CD4-positive, alpha-beta memory T cell (primary cell): ENCODE measurements around the gene XBP1. TPM values are rescaled to one million over a fixed set of nuclear protein-coding genes. Genes with fewer than 3 reads are reported as not detected.
"Not testable (repeated sequence)": the region's sequence is repeated elsewhere in the genome, so short reads cannot be mapped to it uniquely, and the experiment has no call there.

Source experiments
- CTCF ChIA-PET: fragments of 350-600 bp; sonication (Branson Sonifier 250); formaldehyde crosslinking; loops from one replicate; lab custom pipeline; 2021; ENCODE audit warnings: inconsistent platforms; ENCODE audit not compliant: partially characterized antibody; lab: Charles Lee
- POLR2A ChIA-PET: fragments of 350-600 bp; sonication (Branson Sonifier 250); formaldehyde crosslinking; loops from one replicate; lab custom pipeline; 2021; ENCODE audit not compliant: partially characterized antibody; lab: Charles Lee
- DNase-seq, 5 donors: peaks; one replicate each; pipeline versions ENCODE4 v3.0.0 to v3.0.0-alpha.2; 2020 to 2022; ENCODE audit warnings: mixed read lengths in 1 of 5
- H3K27ac ChIP-seq: one replicate; pipeline ENCODE4 v1.7.0; 2013; ENCODE audit warnings: low read depth, low read length
- H3K27me3 ChIP-seq: 2 replicates; pipeline ENCODE4 v1.7.0; 2013; ENCODE audit warnings: mild to moderate bottlenecking, low read length, moderate library complexity; ENCODE audit not compliant: insufficient read depth
- H3K36me3 ChIP-seq: 2 replicates; pipeline ENCODE4 v1.7.0; 2013; ENCODE audit warnings: mild to moderate bottlenecking, low read length, moderate library complexity; ENCODE audit not compliant: insufficient read depth
- H3K4me1 ChIP-seq: 2 replicates; pipeline ENCODE4 v1.7.0; 2013; ENCODE audit warnings: mild to moderate bottlenecking, low read length, moderate library complexity; ENCODE audit not compliant: insufficient read depth
- H3K4me3 ChIP-seq, 2 donors: one replicate each; pipeline ENCODE4 v1.7.0; 2013; ENCODE audit warnings: low read length in 2 of 2, mild to moderate bottlenecking in 1 of 2
- H3K9me3 ChIP-seq, 2 donors: one replicate each; pipeline ENCODE4 v1.7.0; 2013; ENCODE audit warnings: low read length in 2 of 2, control low read depth in 1 of 2; ENCODE audit not compliant: control insufficient read depth in 1 of 2
- H3K27ac Mint-ChIP-seq, 7 donors: one replicate each; pipeline ENCODE4 v1.8.0; 2020 to 2021; ENCODE audit warnings: mixed read lengths in 7 of 7, mild to moderate bottlenecking in 6 of 7, inconsistent platforms in 3 of 7, moderate library complexity in 3 of 7
- H3K27me3 Mint-ChIP-seq, 2 donors: one replicate each; pipeline ENCODE4 v1.8.0; 2020 to 2021; ENCODE audit warnings: mixed read lengths in 2 of 2
- H3K36me3 Mint-ChIP-seq, 2 donors: one replicate each; pipeline ENCODE4 v1.8.0; 2020 to 2021; ENCODE audit warnings: mixed read lengths in 2 of 2, inconsistent platforms in 1 of 2, mild to moderate bottlenecking in 1 of 2
- H3K4me1 Mint-ChIP-seq, 4 donors: one replicate each; pipeline ENCODE4 v1.8.0; 2020 to 2021; ENCODE audit warnings: mixed read lengths in 4 of 4, mild to moderate bottlenecking in 1 of 4
- H3K4me3 Mint-ChIP-seq, 8 donors: one replicate each; pipeline ENCODE4 v1.8.0; 2020 to 2021; ENCODE audit warnings: mixed read lengths in 8 of 8, mild to moderate bottlenecking in 7 of 8, moderate library complexity in 6 of 8, inconsistent platforms in 3 of 8
- H3K9me3 Mint-ChIP-seq, 8 donors: one replicate each; pipeline ENCODE4 v1.8.0; 2020 to 2021; ENCODE audit warnings: mixed read lengths in 8 of 8, mild to moderate bottlenecking in 5 of 8, inconsistent platforms in 3 of 8, moderate library complexity in 1 of 8
- intact Hi-C: fragments of 100-400 bp; cut with micrococcal nuclease; formaldehyde crosslinking; loops from one replicate; pipeline ENCODE4 v1.15.1; 2023
- polyA plus RNA-seq, 2 donors: library from polyadenylated mRNA; unstranded; fragments of 300-500 nt; fragmentation: Illumina TruSeq; gene quantifications; one replicate each; pipeline ENCODE4 v1.2.3, GENCODE V29; 2021
- total RNA-seq, 2 experiments: library from RNA; stranded (reverse); gene quantifications; one replicate each; pipeline ENCODE4 v1.2.3, GENCODE V29; 2021

XBP1 gene
- total and polyA plus RNA-seq, 4 experiments from 2014 or later, result 154 to 533 (median 240) TPM

DNA sequence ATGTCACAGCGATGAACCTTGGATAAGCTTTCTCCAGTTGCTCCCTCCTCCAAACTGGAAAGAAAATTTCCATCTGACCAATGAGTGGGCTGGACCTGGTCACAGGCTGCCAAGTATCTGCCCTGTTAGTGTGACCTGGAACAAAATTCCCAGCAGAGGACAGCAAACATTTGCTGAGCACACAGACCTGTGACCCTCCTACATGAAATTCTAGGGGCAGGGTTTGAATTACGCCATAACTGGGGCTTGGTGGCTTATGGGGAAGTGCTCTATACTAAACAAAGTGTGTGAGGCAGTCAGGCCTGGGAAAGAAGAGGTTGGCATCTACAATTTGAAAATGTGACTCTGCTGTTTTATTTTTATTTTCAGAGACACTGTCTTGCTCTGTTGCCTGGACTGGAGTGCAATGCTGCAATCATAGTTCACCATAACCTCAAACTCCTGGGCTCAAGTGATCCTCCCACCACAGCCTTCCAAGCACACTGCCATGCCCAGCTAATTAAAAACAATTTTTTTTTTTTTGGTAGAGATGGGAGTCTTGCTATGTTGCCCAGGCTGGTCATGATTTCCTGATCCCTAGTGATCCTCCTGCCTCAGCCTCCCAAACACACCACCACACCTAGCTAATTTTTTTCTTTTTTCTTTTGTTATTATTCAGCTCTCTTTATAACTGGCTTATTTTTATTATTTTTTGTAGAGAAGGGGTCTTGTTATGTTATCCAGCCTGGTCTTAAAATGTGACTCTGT is 13.6 kb upstream of the XBP1 start:
- peak overlapping the region; percentile 57 to 94 (median 83) for H3K27ac Mint-ChIP-seq
- peaks cover 0 to 2% (median 0%) of the 10 kb centered on the region in 8 donors for H3K9me3 Mint-ChIP-seq
- peaks cover 19 to 24% of the 10 kb centered on the region in 2 donors for H3K36me3 Mint-ChIP-seq
- Histone ChIP-seq H3K4me1 (peaks cover 77% of the 10 kb centered on the region), H3K4me3 (no peak overlapping the region), H3K9me3 (no peaks in the 10 kb centered on the region), H3K27ac (no peak overlapping the region), H3K27me3 (no peaks in the 10 kb centered on the region), H3K36me3 (no peaks in the 10 kb centered on the region)
- CTCF ChIA-PET, result interaction anchor here (1.3 to 5.7 kb wide), 5 partner anchors 15 to 213 kb away, joined by 4 to 39 read pairs (median 5); no protein-coding TSS in a partner anchor
- H3K27me3 Mint-ChIP-seq, result no peaks in the 10 kb centered on the region
- intact Hi-C loops, result loop anchor here (5.0 to 10.0 kb wide), 2 partner anchors 42 to 899 kb away; partner anchors contain the start of genes CCDC117 and PITPNB
- peak overlapping the region in 5 of 8 donors; percentile 8 to 72 (median 35) for H3K4me3 Mint-ChIP-seq
- peaks cover 49 to 89% (median 72%) of the 10 kb centered on the region in 4 donors for H3K4me1 Mint-ChIP-seq
- DNase-seq, result no peak
- POLR2A ChIA-PET, result interaction anchor here (0.8 to 14.5 kb wide), 3 partner anchors 14 to 22 kb away, joined by 4 to 236 read pairs (median 26); partner anchors contain the start of gene XBP1

DNA sequence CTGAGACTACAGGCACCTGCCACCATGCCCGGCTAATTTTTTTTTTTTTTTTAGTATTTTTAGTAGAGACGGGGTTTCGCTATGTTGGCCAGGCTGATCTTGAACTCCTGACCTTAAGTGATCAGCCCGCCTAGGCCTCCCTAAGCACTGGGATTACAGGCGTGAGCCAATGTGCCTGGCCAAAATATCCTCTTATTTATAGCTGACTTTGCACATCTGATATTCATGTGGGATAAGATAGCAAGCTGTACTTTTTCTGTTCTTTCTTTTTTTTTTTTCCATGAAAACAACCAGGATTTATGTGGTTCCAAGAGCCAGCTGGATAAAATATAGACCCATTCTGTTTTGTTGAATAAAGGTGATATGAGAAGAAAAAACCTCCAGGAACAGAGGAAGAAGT is 12.1 kb upstream of the XBP1 start:
- Mint-ChIP-seq H3K9me3 (no peaks in the 10 kb centered on the region), H3K27ac (peak overlapping the region; percentile 83 to 94 (median 90)), H3K4me3 (peak overlapping the region; percentile 72 to 88 (median 86)), H3K27me3 (no peaks in the 10 kb centered on the region), H3K36me3 (peaks cover 23 to 29% of the 10 kb centered on the region in 2 donors), H3K4me1 (peaks cover 46 to 87% (median 68%) of the 10 kb centered on the region in 4 donors)
- no peak for DNase-seq
- POLR2A ChIA-PET, result interaction anchor here (0.7 to 14.5 kb wide), 9 partner anchors 8 to 937 kb away, joined by 3 to 236 read pairs (median 6); partner anchors contain the start of genes CHEK2, HSCB, XBP1 and ZNRF3
- intact Hi-C loops, result loop anchor here (5.0 to 10.0 kb wide), 2 partner anchors 40 to 898 kb away; partner anchors contain the start of genes CCDC117 and PITPNB
- H3K9me3 ChIP-seq, result no peaks in the 10 kb centered on the region
- CTCF ChIA-PET, result interaction anchor here (1.0 to 5.7 kb wide), 8 partner anchors 9 to 40 kb away, joined by 3 to 39 read pairs (median 4); partner anchors contain the start of genes CCDC117 and XBP1
- H3K36me3 ChIP-seq, result no peaks in the 10 kb centered on the region
- H3K4me3 ChIP-seq, result no peak overlapping the region
- H3K27ac ChIP-seq, result peak overlapping the region; percentile 31
- no peaks in the 10 kb centered on the region for H3K27me3 ChIP-seq
- H3K4me1 ChIP-seq, result peaks cover 77% of the 10 kb centered on the region

DNA sequence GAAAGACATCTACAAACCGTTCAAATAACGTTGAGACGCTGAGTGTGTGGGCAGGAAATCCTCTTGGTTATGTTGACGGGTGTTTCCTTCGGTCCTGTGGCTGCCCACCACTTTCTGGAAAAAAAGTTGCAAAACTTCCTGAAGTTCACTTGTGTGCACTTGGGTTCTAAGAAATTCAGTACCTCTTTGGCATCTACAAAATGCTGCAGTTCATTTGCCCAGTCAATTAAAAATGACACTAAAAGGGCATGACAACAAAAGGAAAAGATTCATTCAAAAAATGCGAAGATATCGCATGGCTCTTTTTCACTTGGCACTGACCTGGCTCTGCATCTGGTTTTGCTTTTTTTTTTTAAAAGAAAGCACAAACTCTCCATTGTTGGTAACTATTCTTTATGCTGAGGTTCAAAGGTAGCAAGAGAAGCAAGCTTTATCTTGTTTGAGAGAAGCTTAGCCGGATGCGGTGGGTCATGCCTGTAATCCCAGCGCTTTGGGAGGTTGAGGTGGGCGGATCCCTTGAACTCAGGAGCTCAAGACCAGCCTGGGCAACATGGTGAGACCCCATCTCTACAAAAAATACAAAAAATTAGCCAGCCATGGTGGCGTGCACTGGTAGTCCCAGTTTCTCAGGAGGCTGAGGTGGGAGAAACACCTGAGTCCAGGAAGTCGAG is 10.6 kb upstream of the XBP1 start:
- POLR2A ChIA-PET, result interaction anchor here (0.6 to 14.5 kb wide), 10 partner anchors 11 to 70 kb away, joined by 3 to 236 read pairs (median 5); partner anchors contain the start of genes CCDC117, CHEK2, HSCB and XBP1
- peaks cover 77% of the 10 kb centered on the region for H3K4me1 ChIP-seq
- no peaks in the 10 kb centered on the region for H3K36me3 ChIP-seq
- Mint-ChIP-seq H3K4me3 (peak overlapping the region; percentile 72 to 88 (median 86)), H3K27ac (peak overlapping the region; percentile 83 to 94 (median 90)), H3K27me3 (no peaks in the 10 kb centered on the region), H3K4me1 (peaks cover 46 to 94% (median 70%) of the 10 kb centered on the region in 4 donors), H3K36me3 (peaks cover 24 to 29% of the 10 kb centered on the region in 2 donors), H3K9me3 (no peaks in the 10 kb centered on the region)
- peak overlapping the region; percentile 31 for H3K27ac ChIP-seq
- intact Hi-C loops, result loop anchor here (1.0 to 10.0 kb wide), 4 partner anchors 11 to 896 kb away; partner anchors contain the start of genes CCDC117, PITPNB and XBP1
- no peaks in the 10 kb centered on the region for H3K27me3 ChIP-seq
- H3K4me3 ChIP-seq, result peak overlapping the region in 1 of 2 donors; percentile 29
- H3K9me3 ChIP-seq, result no peaks in the 10 kb centered on the region
- DNase-seq, result peak; percentile 49 to 63 (median 60)
- CTCF ChIA-PET, result interaction anchor here (0.6 to 5.7 kb wide), 9 partner anchors 9 to 67 kb away, joined by 3 to 39 read pairs (median 3); partner anchors contain the start of genes CCDC117 and XBP1

DNA sequence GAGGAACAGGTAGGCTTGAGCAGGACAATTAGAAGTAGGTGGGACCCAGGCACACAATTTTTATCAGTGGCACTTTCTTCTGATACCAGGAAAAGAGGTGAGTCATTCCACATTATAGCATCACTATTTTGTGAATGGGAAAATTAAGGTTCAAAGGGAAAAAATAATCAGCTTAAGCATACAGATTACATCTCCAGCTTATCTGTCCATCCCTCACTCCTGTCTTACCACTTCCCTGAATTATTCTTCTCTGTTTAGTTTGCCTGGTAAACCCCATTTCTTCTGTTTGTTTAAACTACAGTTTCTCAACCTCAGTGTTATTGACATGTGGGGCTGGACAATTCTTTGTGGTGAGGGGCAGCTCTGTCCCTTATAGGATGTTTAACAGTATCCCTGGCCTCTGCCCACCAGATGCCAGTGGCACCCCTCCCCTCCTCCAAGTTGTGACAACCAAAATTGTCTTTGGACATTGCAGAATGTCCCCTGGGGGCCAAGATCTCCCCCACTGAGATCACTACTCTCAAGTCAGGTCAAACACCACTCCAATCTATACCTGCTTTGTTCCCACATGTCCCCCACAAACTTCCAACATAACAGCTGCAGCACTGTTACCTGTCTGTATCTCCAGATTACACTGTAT is 8.5 kb upstream of the XBP1 start:
- Histone ChIP-seq H3K9me3 (no peaks in the 10 kb centered on the region), H3K27ac (no peak overlapping the region), H3K36me3 (no peaks in the 10 kb centered on the region), H3K27me3 (no peaks in the 10 kb centered on the region), H3K4me3 (no peak overlapping the region), H3K4me1 (peaks cover 60% of the 10 kb centered on the region)
- CTCF ChIA-PET, result interaction anchor here (0.9 to 2.8 kb wide), 3 partner anchors 10 to 20 kb away, joined by 3 to 15 read pairs (median 3); no protein-coding TSS in a partner anchor
- Mint-ChIP-seq H3K4me3 (peak overlapping the region in 5 of 8 donors; percentile 4 to 48 (median 6)), H3K4me1 (peaks cover 39 to 85% (median 61%) of the 10 kb centered on the region in 4 donors), H3K27me3 (no peaks in the 10 kb centered on the region), H3K27ac (peak overlapping the region; percentile 43 to 86 (median 58)), H3K9me3 (no peaks in the 10 kb centered on the region), H3K36me3 (peaks cover 17 to 21% of the 10 kb centered on the region in 2 donors)
- intact Hi-C loops, result no loop called here
- no peak for DNase-seq
- POLR2A ChIA-PET, result interaction anchor here (1.2 to 14.5 kb wide), 2 partner anchors 9 to 36 kb away, joined by 3 to 236 read pairs; partner anchors contain the start of genes CCDC117 and XBP1

DNA sequence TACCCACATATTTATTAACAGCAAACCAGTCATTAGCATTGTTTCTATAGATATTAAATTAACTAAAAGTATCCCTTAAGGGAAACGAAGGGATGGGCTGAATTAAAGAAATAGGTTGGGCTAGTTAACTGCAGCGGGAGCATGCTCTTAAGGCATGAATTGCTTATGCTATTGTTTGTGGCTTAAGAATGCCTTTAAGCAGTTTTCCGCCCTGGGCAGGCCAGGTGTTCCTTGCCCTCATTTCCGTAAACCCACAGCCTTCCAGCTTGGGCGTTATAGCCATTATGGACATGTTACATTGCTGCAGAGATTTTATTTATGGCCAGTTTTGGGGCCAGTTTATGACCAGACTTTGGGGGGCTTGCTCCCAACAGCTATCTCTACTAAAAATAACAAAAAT is 5.1 kb upstream of the XBP1 start:
- H3K27me3 ChIP-seq, H3K36me3 ChIP-seq, H3K27ac ChIP-seq, intact Hi-C loops, POLR2A ChIA-PET, H3K9me3 ChIP-seq, H3K27me3 Mint-ChIP-seq, H3K4me3 ChIP-seq, DNase-seq, H3K9me3 Mint-ChIP-seq: not testable (repeated sequence)
- peak overlapping the region in 1 of 8 donors; percentile 54 for H3K4me3 Mint-ChIP-seq
- peak overlapping the region in 2 of 7 donors; percentile 51 to 60 for H3K27ac Mint-ChIP-seq
- H3K36me3 Mint-ChIP-seq, result peaks cover 14 to 34% of the 10 kb centered on the region in 2 donors
- H3K4me1 Mint-ChIP-seq, result peaks cover 26 to 81% (median 53%) of the 10 kb centered on the region in 4 donors
- CTCF ChIA-PET, result interaction anchor here (1.5 kb wide), 1 partner anchor 23 kb away, joined by 5 read pairs; no protein-coding TSS in a partner anchor
- peaks cover 45% of the 10 kb centered on the region for H3K4me1 ChIP-seq

DNA sequence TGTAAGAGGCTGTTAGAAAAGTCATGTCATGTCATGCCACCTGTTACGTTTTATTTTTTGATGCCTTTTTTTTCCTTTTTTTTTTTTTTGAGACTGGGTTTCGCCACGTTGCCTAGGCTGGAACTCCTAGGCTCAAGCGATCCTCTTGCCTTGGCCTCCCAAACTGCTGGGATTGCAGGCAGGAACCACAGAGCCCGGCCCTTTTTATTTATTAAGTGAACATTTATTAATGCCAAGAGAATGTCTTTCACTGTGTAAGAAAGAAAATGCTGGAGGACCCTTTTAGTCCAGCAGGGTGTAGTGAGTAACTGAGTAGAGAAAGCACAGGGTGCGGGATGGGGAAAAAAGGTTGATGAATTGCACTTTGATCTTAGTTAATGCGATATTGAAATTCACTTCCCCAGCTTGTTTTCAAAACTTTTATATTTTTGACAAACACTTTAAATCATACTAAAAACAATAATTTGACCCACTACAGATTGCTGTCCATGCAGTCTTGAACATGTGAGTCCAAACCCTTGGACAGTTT is 2.3 kb upstream of the XBP1 start:
- Mint-ChIP-seq H3K9me3 (no peaks in the 10 kb centered on the region), H3K36me3 (peaks cover 21 to 50% of the 10 kb centered on the region in 2 donors), H3K4me3 (peak overlapping the region; percentile 86 to 96 (median 91)), H3K4me1 (peaks cover 23 to 76% (median 46%) of the 10 kb centered on the region in 4 donors), H3K27me3 (no peaks in the 10 kb centered on the region), H3K27ac (peak overlapping the region; percentile 89 to 97 (median 93))
- H3K9me3 ChIP-seq, result no peaks in the 10 kb centered on the region
- H3K27ac ChIP-seq, result peak overlapping the region; percentile 23
- DNase-seq, result peak in 1 of 5 donors; percentile 30
- no peaks in the 10 kb centered on the region for H3K36me3 ChIP-seq
- ChIA-PET CTCF (interaction anchor here (0.7 to 7.4 kb wide), 5 partner anchors 9 to 32 kb away, joined by 4 to 73 read pairs (median 7); no protein-coding TSS in a partner anchor), POLR2A (interaction anchor here (0.9 to 7.5 kb wide), 4 partner anchors 8 to 26 kb away, joined by 4 to 236 read pairs (median 30); no protein-coding TSS in a partner anchor)
- H3K27me3 ChIP-seq, result no peaks in the 10 kb centered on the region
- intact Hi-C loops, result loop anchor here (2.0 kb wide), 1 partner anchor 20 kb away; no protein-coding TSS in a partner anchor
- peaks cover 33% of the 10 kb centered on the region for H3K4me1 ChIP-seq
- peak overlapping the region in 1 of 2 donors; percentile 15 for H3K4me3 ChIP-seq
